CD4-positive, alpha-beta T cell (primary cell): ENCODE results near the gene INPP1. TPM values are rescaled to one million over a fixed set of nuclear protein-coding genes. Genes with fewer than 3 reads are reported as not detected.

Source experiments
- ATAC-seq: fragments of 200-7000 bp; cut with Tn5 transposase; one replicate; pipeline ENCODE4 v1.10.0; 2022; ENCODE audit warnings: mild to moderate bottlenecking; ENCODE audit not compliant: poor library complexity
- CTCF ChIA-PET: fragments of 350-600 bp; sonication (Branson Sonifier 250); formaldehyde crosslinking; loops from one replicate; lab custom pipeline; 2021; ENCODE audit warnings: antibody characterized with exemption, inconsistent platforms; lab: Charles Lee
- POLR2A ChIA-PET: fragments of 350-600 bp; sonication (Branson Sonifier 250); formaldehyde crosslinking; loops from one replicate; lab custom pipeline; 2021; ENCODE audit warnings: antibody characterized with exemption, inconsistent platforms; lab: Charles Lee
- DNase-seq, 14 experiments: peaks; one replicate each; pipeline ENCODE4 v3.0.0-alpha.2; 2013 to 2020; ENCODE audit warnings: mixed read lengths in 2 of 14
- H3K27ac ChIP-seq, 2 donors: one replicate each; pipeline versions ENCODE4 v1.5.1 to v1.7.0; 2013; ENCODE audit warnings: low read length in 2 of 2, low read depth in 1 of 2, mild to moderate bottlenecking in 1 of 2
- H3K27me3 ChIP-seq, 2 experiments: 1 replicate in 1 of 2; 2 replicates in 1 of 2; pipeline versions ENCODE4 v1.6.1 to v1.7.0; 2013; ENCODE audit warnings: low read length in 2 of 2, control low read depth in 1 of 2, mild to moderate bottlenecking in 1 of 2, moderate library complexity in 1 of 2; ENCODE audit not compliant: insufficient read depth in 2 of 2, control insufficient read depth in 1 of 2
- H3K36me3 ChIP-seq: one replicate; pipeline ENCODE4 v1.6.1; 2013; ENCODE audit warnings: low read length, control low read depth; ENCODE audit not compliant: insufficient read depth
- H3K4me1 ChIP-seq: one replicate; pipeline ENCODE4 v1.6.1; 2013; ENCODE audit warnings: low read length, control low read depth; ENCODE audit not compliant: insufficient read depth
- H3K4me3 ChIP-seq: one replicate; pipeline ENCODE4 v1.5.1; 2013; ENCODE audit warnings: mild to moderate bottlenecking, low read length, moderate library complexity
- H3K9me3 ChIP-seq, 2 experiments: 1 replicate in 1 of 2; 2 replicates in 1 of 2; pipeline versions ENCODE4 v1.6.1 to v1.7.0; 2013; ENCODE audit warnings: low read length in 2 of 2, mild to moderate bottlenecking in 2 of 2, control low read depth in 1 of 2, moderate library complexity in 1 of 2; ENCODE audit not compliant: control insufficient read depth in 1 of 2, insufficient read depth in 1 of 2
- H3K27ac Mint-ChIP-seq: one replicate; pipeline ENCODE4 v1.8.0; 2020; ENCODE audit warnings: mixed read lengths
- H3K27me3 Mint-ChIP-seq: one replicate; pipeline ENCODE4 v1.8.0; 2021; ENCODE audit warnings: mixed read lengths
- H3K36me3 Mint-ChIP-seq: one replicate; pipeline ENCODE4 v1.8.0; 2021; ENCODE audit warnings: low read depth, mixed read lengths
- H3K4me1 Mint-ChIP-seq: one replicate; pipeline ENCODE4 v1.8.0; 2021; ENCODE audit warnings: low read depth, mixed read lengths
- H3K4me3 Mint-ChIP-seq: one replicate; pipeline ENCODE4 v1.8.0; 2020; ENCODE audit warnings: mild to moderate bottlenecking, mixed read lengths
- H3K9me3 Mint-ChIP-seq: one replicate; pipeline ENCODE4 v1.8.0; 2020; ENCODE audit warnings: mixed read lengths
- CTCF ChIP-seq: fragments of 200-600 bp; IDR thresholded peaks from one replicate; pipeline ENCODE4 v1.8.0; 2022; ENCODE audit warnings: antibody characterized with exemption, mild to moderate bottlenecking
- intact Hi-C, 2 experiments: fragments of 100-400 bp; cut with DNase I in 1 of 2; cut with micrococcal nuclease in 1 of 2; formaldehyde crosslinking; loops; one replicate each; pipeline versions ENCODE4 v1.15.1 to v1.9.0; 2023 to 2025; cut with DNase I, micrococcal nuclease
- total RNA-seq, 174 experiments: library from RNA in 2 of 174; stranded (reverse) in 2 of 174; gene quantifications; one replicate each; pipeline ENCODE4 v1.2.3 and lab custom pipeline; 2021 to 2026

Gene INPP1
- total RNA-seq, 2 experiments from 2014 or later, result 2.0 to 2.7 TPM

DNA sequence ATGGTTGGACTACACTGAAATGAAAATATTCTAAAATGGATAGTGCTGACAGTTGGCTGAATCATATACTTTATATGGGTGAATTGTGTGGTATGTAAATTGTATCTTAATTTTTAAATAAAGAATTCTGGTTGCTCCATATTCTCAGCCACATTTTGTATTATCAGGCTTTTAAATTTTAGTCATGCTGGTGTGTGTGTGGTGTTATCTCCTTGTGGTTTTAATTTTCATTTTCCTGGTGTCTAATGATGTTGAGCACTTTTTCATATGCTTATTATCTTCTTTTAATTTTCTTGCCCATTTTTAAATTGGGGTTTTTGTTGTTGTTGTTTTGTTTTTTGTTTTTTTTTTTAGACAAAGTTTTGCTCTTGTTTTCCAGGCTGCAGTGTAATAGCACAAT is 20.0 kb upstream of the INPP1 start:
- ChIA-PET CTCF (no interaction called here), POLR2A (no interaction called here)
- no peak overlapping the region for H3K27ac Mint-ChIP-seq
- no peaks in the 10 kb centered on the region for H3K9me3 ChIP-seq
- H3K27ac ChIP-seq, result no peak overlapping the region
- H3K27me3 ChIP-seq, result peaks cover 0 to 13% of the 10 kb centered on the region in 2 experiments
- peaks cover 14% of the 10 kb centered on the region for H3K4me1 ChIP-seq
- ATAC-seq (no peak), DNase-seq (no peak)
- no peaks in the 10 kb centered on the region for H3K9me3 Mint-ChIP-seq
- no peaks in the 10 kb centered on the region for H3K36me3 ChIP-seq
- intact Hi-C loops, result no loop called here
- no peak for TF ChIP-seq CTCF
- peaks cover 25% of the 10 kb centered on the region for H3K4me1 Mint-ChIP-seq
- H3K4me3 ChIP-seq, result no peak overlapping the region
- peaks cover 8% of the 10 kb centered on the region for H3K36me3 Mint-ChIP-seq
- H3K4me3 Mint-ChIP-seq, result no peak overlapping the region
- peaks cover 19% of the 10 kb centered on the region for H3K27me3 Mint-ChIP-seq

- Histone ChIP-seq H3K27ac (no peak overlapping the region), H3K4me3 (no peak overlapping the region), H3K27me3 (peaks cover 0 to 13% of the 10 kb centered on the region in 2 experiments), H3K9me3 (no peaks in the 10 kb centered on the region), H3K4me1 (peaks cover 3% of the 10 kb centered on the region), H3K36me3 (no peaks in the 10 kb centered on the region)
- intact Hi-C loops, result no loop called here
- Mint-ChIP-seq H3K36me3 (no peaks in the 10 kb centered on the region), H3K27ac (no peak overlapping the region), H3K9me3 (no peaks in the 10 kb centered on the region), H3K27me3 (peaks cover 31% of the 10 kb centered on the region), H3K4me3 (no peak overlapping the region), H3K4me1 (peaks cover 3% of the 10 kb centered on the region)
- no peak for ATAC-seq
- ChIA-PET POLR2A (no interaction called here), CTCF (no interaction called here)
- TF ChIP-seq CTCF, result no peak
- DNase-seq, result no peak
Observed at GRCh38 chr2:190325588-190325987, 17.8 kb upstream of the INPP1 start.

DNA sequence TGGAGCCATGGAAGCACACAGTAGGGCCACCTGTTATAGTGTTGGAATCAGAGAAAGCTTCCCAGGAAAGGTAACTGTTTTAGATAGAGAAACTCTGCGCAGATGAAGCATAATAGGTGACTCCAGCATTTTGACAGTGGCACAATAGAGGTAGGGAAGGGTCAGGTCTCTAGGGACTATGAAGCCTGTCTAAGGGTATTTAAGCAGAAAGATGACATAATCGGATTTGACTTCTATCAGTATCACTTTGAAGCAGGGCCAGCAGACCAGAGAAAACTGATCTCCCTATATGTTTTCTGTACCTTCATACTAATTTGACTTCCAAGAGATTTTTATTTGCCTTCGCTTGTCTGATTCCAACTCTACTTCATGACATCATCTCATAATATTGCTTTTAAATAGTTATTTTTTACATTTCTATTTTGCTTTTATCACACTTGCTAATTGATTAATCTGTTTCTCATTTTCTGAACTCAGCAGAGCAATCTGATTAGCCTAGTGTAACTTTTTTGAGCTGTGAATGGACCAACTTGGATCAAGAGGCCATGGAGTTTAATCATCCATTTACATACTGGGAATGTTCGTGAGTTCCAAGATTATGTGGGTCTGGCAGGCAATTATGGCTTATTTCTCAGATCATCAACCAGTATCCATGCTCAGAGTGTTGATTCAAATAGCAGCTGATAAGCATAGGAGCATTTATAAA is 15.4 kb upstream of the INPP1 start:
- H3K36me3 Mint-ChIP-seq, result no peaks in the 10 kb centered on the region
- no peak overlapping the region for H3K4me3 Mint-ChIP-seq
- H3K9me3 ChIP-seq, result no peaks in the 10 kb centered on the region
- H3K4me3 ChIP-seq, result no peak overlapping the region
- H3K27ac Mint-ChIP-seq, result no peak overlapping the region
- ATAC-seq, result no peak
- H3K9me3 Mint-ChIP-seq, result no peaks in the 10 kb centered on the region
- no peaks in the 10 kb centered on the region for H3K36me3 ChIP-seq
- POLR2A ChIA-PET, result no interaction called here
- intact Hi-C loops, result no loop called here
- no peaks in the 10 kb centered on the region for H3K4me1 Mint-ChIP-seq
- DNase-seq, result no peak
- H3K27me3 ChIP-seq, result peaks cover 0 to 13% of the 10 kb centered on the region in 2 experiments
- CTCF ChIA-PET, result no interaction called here
- H3K4me1 ChIP-seq, result no peaks in the 10 kb centered on the region
- no peak for TF ChIP-seq CTCF
- H3K27ac ChIP-seq, result no peak overlapping the region
- H3K27me3 Mint-ChIP-seq, result peaks cover 31% of the 10 kb centered on the region
